Type B pancreatic cell (in vitro differentiated cells): ENCODE measurements around the gene NOTUM. TPM values are rescaled to one million over a fixed set of nuclear protein-coding genes. Genes with fewer than 3 reads are reported as not detected.

Experiments
- DNase-seq: peaks from one replicate; pipeline ENCODE4 v3.0.0; 2021; ENCODE audit warnings: mixed read lengths; ENCODE audit not compliant: unreplicated experiment; ENCODE audit errors: extremely low spot score
- H3K27ac Mint-ChIP-seq: 2 replicates; pipeline ENCODE4 v1.8.0; 2021; ENCODE audit warnings: mild to moderate bottlenecking, mixed read lengths
- H3K27me3 Mint-ChIP-seq: 2 replicates; pipeline ENCODE4 v1.8.0; 2021; ENCODE audit warnings: mixed read lengths
- H3K36me3 Mint-ChIP-seq: 2 replicates; pipeline ENCODE4 v1.8.0; 2021; ENCODE audit warnings: mixed read lengths
- H3K4me1 Mint-ChIP-seq: one replicate; pipeline ENCODE4 v1.8.0; 2021; ENCODE audit warnings: mixed read lengths; ENCODE audit not compliant: unreplicated experiment
- H3K4me3 Mint-ChIP-seq: 2 replicates; pipeline ENCODE4 v1.8.0; 2021; ENCODE audit warnings: mild to moderate bottlenecking, mixed read lengths
- H3K9me3 Mint-ChIP-seq: 2 replicates; pipeline ENCODE4 v1.8.0; 2021; ENCODE audit warnings: mixed read lengths
- CTCF ChIP-seq: fragments of 200-600 bp; sonication (generic); conservative IDR thresholded peaks from 2 replicates; pipeline ENCODE4 v1.5.0; 2021; ENCODE audit warnings: antibody characterized with exemption, mild to moderate bottlenecking
- total RNA-seq: library from RNA; stranded (reverse); gene quantifications from 2 replicates; pipeline ENCODE4 v1.2.1, GENCODE V29; 2021; ENCODE audit warnings: low replicate concordance

Gene NOTUM
- total RNA-seq, 1 donor from 2014 or later, result 3.2 TPM

- DNase-seq, result no peak
- H3K27ac Mint-ChIP-seq, result peak overlapping the region; percentile 74
- no peaks in the 10 kb centered on the region for H3K4me1 Mint-ChIP-seq
- TF ChIP-seq CTCF, result no peak
- no peaks in the 10 kb centered on the region for H3K27me3 Mint-ChIP-seq
- H3K36me3 Mint-ChIP-seq, result peaks cover 7% of the 10 kb centered on the region
- no peaks in the 10 kb centered on the region for H3K9me3 Mint-ChIP-seq
- H3K4me3 Mint-ChIP-seq, result peak overlapping the region; percentile 82
These were observed 19.8 kb upstream of the NOTUM start for GRCh38 chr17:81980707-81981343.

GRCh38 chr17:81980122-81980521 is 19.1 kb upstream of the NOTUM start:
- Mint-ChIP-seq H3K27ac (peak overlapping the region; percentile 74), H3K4me3 (peak overlapping the region; percentile 82), H3K9me3 (no peaks in the 10 kb centered on the region), H3K36me3 (peaks cover 6% of the 10 kb centered on the region), H3K4me1 (no peaks in the 10 kb centered on the region), H3K27me3 (no peaks in the 10 kb centered on the region)
- no peak for DNase-seq
- TF ChIP-seq CTCF, result no peak

GRCh38 chr17:81978524-81979298 is 17.7 kb upstream of the NOTUM start:
- Mint-ChIP-seq H3K4me3 (peak overlapping the region; percentile 82), H3K27me3 (no peaks in the 10 kb centered on the region), H3K36me3 (peaks cover 3% of the 10 kb centered on the region), H3K9me3 (no peaks in the 10 kb centered on the region), H3K4me1 (no peaks in the 10 kb centered on the region), H3K27ac (peak overlapping the region; percentile 44)
- TF ChIP-seq CTCF, result no peak
- DNase-seq, result no peak

GRCh38 chr17:81977211-81977808 is 16.3 kb upstream of the NOTUM start, which contains the start of gene ASPSCR1:
Gene ASPSCR1, plus strand, starts transcription at chr17:81977629. Its CDS starts 18 bp downstream, at chr17:81977647.
- H3K36me3 Mint-ChIP-seq, result peaks cover 3% of the 10 kb centered on the region
- H3K27me3 Mint-ChIP-seq, result no peaks in the 10 kb centered on the region

More at GRCh38 chr17:81977211-81977808, 16.3 kb upstream of the NOTUM start, which contains the start of gene ASPSCR1:
- no peaks in the 10 kb centered on the region for H3K4me1 Mint-ChIP-seq
- H3K9me3 Mint-ChIP-seq, result no peaks in the 10 kb centered on the region
- H3K4me3 Mint-ChIP-seq, result peak within 1 kb of the TSS; percentile 95
- peak within 1 kb of the TSS; percentile 94 for H3K27ac Mint-ChIP-seq
- TF ChIP-seq CTCF, result no peak
- DNase-seq, result peak; percentile 95
